HepG2 (cell line): ENCODE measurements around the gene INTS7. TPM values are rescaled to one million over a fixed set of nuclear protein-coding genes. Genes with fewer than 3 reads are reported as not detected.

Experiments
- ATAC-seq: fragments of 200-7000 bp; cut with Tn5 transposase; 3 replicates; pipeline ENCODE4 v1.9.1; 2020; ENCODE audit warnings: mild to moderate bottlenecking, moderate library complexity
- BruUV-seq: library from RNA; stranded (reverse); fragments of 400-500 nt; replicated peaks from 2 replicates; lab custom pipeline; 2021; lab: Mats Ljungman, UMichigan
- CTCF ChIA-PET: fragments of 300-600 bp; formaldehyde crosslinking; extraction: SDS; loops from one replicate; lab custom pipeline; 2021; ENCODE audit warnings: low total read pairs, inconsistent platforms, low intra/inter-chr PET ratio; lab: Yijun Ruan, JAX
- POLR2A ChIA-PET: fragments of 350-600 bp; sonication (Branson Sonifier 250); formaldehyde crosslinking; loops from one replicate; lab custom pipeline; 2020; ENCODE audit warnings: antibody characterized with exemption, inconsistent platforms; lab: Yijun Ruan, JAX
- DNase-seq: peaks from one replicate; pipeline ENCODE4 v3.0.0-alpha.2; 2015; ENCODE audit warnings: low spot score
- FAIRE-seq: peaks from 3 replicates; lab custom pipeline; 2011; peaks lifted over from hg19 to GRCh38; lab: Jason Lieb, UNC
- H2AFZ ChIP-seq: one replicate; pipeline ENCODE4 v1.6.1; 2011; ENCODE audit warnings: low read length, inconsistent platforms
- H3K27ac ChIP-seq: fragments of 300-600 bp; 3 replicates; pipeline ENCODE4 v1.8.0; 2011; ENCODE audit warnings: mixed run types, mild to moderate bottlenecking, mixed read lengths, low read length, inconsistent platforms; ENCODE audit not compliant: insufficient read depth; ENCODE audit errors: extremely low read length
- H3K27me3 ChIP-seq, 2 experiments: fragments of 200-600 bp in 1 of 2; 2 replicates in 1 of 2; 3 replicates in 1 of 2; pipeline versions ENCODE4 v1.6.0 to v1.8.0; 2011; ENCODE audit warnings: low read length in 2 of 2, mild to moderate bottlenecking in 2 of 2, moderate library complexity in 2 of 2, inconsistent platforms in 1 of 2; ENCODE audit not compliant: insufficient read depth in 2 of 2, control insufficient read depth in 1 of 2
- H3K36me3 ChIP-seq, 2 experiments: fragments of 200-600 bp in 1 of 2; replicated peaks in 1 of 2; 2 replicates in 1 of 2; 3 replicates in 1 of 2; pipeline versions ENCODE4 v1.5.1 to v1.8.0; 2011; ENCODE audit warnings: low read length in 2 of 2, inconsistent platforms in 1 of 2; ENCODE audit not compliant: insufficient read depth in 2 of 2, control insufficient read depth in 1 of 2
- H3K4me1 ChIP-seq: 2 replicates; pipeline ENCODE4 v1.5.1; 2012; ENCODE audit warnings: low read length, inconsistent platforms; ENCODE audit not compliant: insufficient read depth
- H3K4me2 ChIP-seq: 2 replicates; pipeline ENCODE4 v1.6.0; 2011; ENCODE audit warnings: low read depth, low read length, inconsistent platforms
- H3K4me3 ChIP-seq, 3 experiments: fragments of 200-600 bp in 1 of 3; sonication (generic), shearing (Covaris generic) in 1 of 3; replicated peaks in 1 of 3; 2 replicates each; pipeline ENCODE4 v1.5.1; 2011 to 2016; ENCODE audit warnings: low read length in 3 of 3, inconsistent platforms in 2 of 3, low read depth in 2 of 3, mild to moderate bottlenecking in 2 of 3, control low read depth in 1 of 3, mixed read lengths in 1 of 3; ENCODE audit not compliant: insufficient read depth in 1 of 3
- H3K79me2 ChIP-seq: one replicate; pipeline ENCODE4 v1.6.1; 2011; ENCODE audit warnings: low read length, inconsistent platforms; ENCODE audit not compliant: insufficient read depth
- H3K9ac ChIP-seq: 2 replicates; pipeline ENCODE4 v1.6.0; 2011; ENCODE audit warnings: mild to moderate bottlenecking, low read depth, low read length, inconsistent platforms; ENCODE audit not compliant: insufficient read depth
- H3K9me3 ChIP-seq: 2 replicates; pipeline ENCODE4 v1.5.1; 2012; ENCODE audit warnings: mild to moderate bottlenecking, low read length
- H4K20me1 ChIP-seq: 2 replicates; pipeline ENCODE4 v1.6.0; 2011; ENCODE audit warnings: inconsistent platforms, mild to moderate bottlenecking, low read length, moderate library complexity; ENCODE audit not compliant: insufficient read depth
- BHLHE40 ChIP-seq: IDR thresholded peaks from 2 replicates; pipeline ENCODE4 v1.6.1; 2011; ENCODE audit warnings: low read length, improper control_type of control experiment
- BRD4 ChIP-seq: sonication (generic); formaldehyde crosslinking; IDR thresholded peaks from 2 replicates; pipeline ENCODE4 v1.4.0; 2020; ENCODE audit warnings: missing genetic modification reagents
- RAD21 ChIP-seq: fragments of 450-650 bp; formaldehyde crosslinking; IDR thresholded peaks from 2 replicates; pipeline ENCODE4 v1.5.0; 2020; ENCODE audit warnings: mild to moderate bottlenecking
- RBAK ChIP-seq: sonication (generic); formaldehyde crosslinking; IDR thresholded peaks from 2 replicates; pipeline ENCODE4 v1.5.1; 2020; ENCODE audit warnings: mild to moderate bottlenecking, missing genetic modification reagents
- REPIN1 ChIP-seq: sonication (generic); formaldehyde crosslinking; IDR thresholded peaks from 2 replicates; pipeline ENCODE4 v1.8.0; 2022; ENCODE audit warnings: missing genetic modification reagents, low read depth, mild to moderate bottlenecking, borderline replicate concordance
- ZBTB8A ChIP-seq: sonication (generic); formaldehyde crosslinking; IDR thresholded peaks from 2 replicates; pipeline ENCODE4 v1.4.0; 2020; ENCODE audit warnings: mild to moderate bottlenecking, low read depth, missing genetic modification reagents, borderline replicate concordance
- ZNF414 ChIP-seq: sonication (generic); formaldehyde crosslinking; IDR thresholded peaks from 2 replicates; pipeline ENCODE4 v1.5.0; 2020; ENCODE audit warnings: missing genetic modification reagents
- ZNF607 ChIP-seq: sonication (generic); formaldehyde crosslinking; IDR thresholded peaks from 2 replicates; pipeline ENCODE4 v1.5.1; 2020; ENCODE audit warnings: missing genetic modification reagents, mild to moderate bottlenecking, borderline replicate concordance
- ZSCAN22 ChIP-seq: sonication (generic); formaldehyde crosslinking; IDR thresholded peaks from 2 replicates; pipeline ENCODE4 v1.4.0; 2020; ENCODE audit warnings: mild to moderate bottlenecking, missing genetic modification reagents
- whole genome bisulfite sequencing: methylation state at CpG from one replicate; pipeline ENCODE4 v1.1.6; 2017; ENCODE audit warnings: low lambda C conversion rate; 5-methylcytosine and 5-hydroxymethylcytosine counted together
- in situ Hi-C: cut with HindIII; loops from 2 replicates; pipeline ENCODE4 v1.10.0; 2017; ENCODE audit warnings: low pct_unique_long_range_greater_than_20kb; ENCODE audit not compliant: extremely low pct_ligation_motif_present
- intact Hi-C: fragments of 100-400 bp; cut with micrococcal nuclease; formaldehyde crosslinking; loops from one replicate; pipeline ENCODE4 v1.10.0; 2022; ENCODE audit not compliant: unreplicated experiment
- polyA plus RNA-seq, 8 experiments: library from polyadenylated mRNA; depleted of rRNA in 3 of 8; stranded (reverse) in 7 of 8; unstranded in 1 of 8; fragments of >200 nt; fragmentation: Illumina TruSeq in 4 of 8; extraction: Trizol in 4 of 8; gene quantifications; 2 replicates each; pipeline versions ENCODE4 v1.2.1 to v1.2.3, GENCODE V29; 2011 to 2016; ENCODE audit warnings: low read depth in 4 of 8, missing spikeins in 1 of 8, mixed read lengths in 1 of 8; ENCODE audit not compliant: insufficient read depth in 1 of 8
- total RNA-seq, 5 experiments: library from RNA; depleted of rRNA; stranded (reverse); fragments of >200 nt; fragmentation: Illumina TruSeq; extraction: Trizol; gene quantifications; 2 replicates each; pipeline ENCODE4 v1.2.3, GENCODE V29; 2016; ENCODE audit warnings: low read depth in 1 of 5

The INTS7 gene
- total and polyA plus RNA-seq, 2 of the 13 experiments (the other 11 are each of a cell fraction or from before 2014, with no cell fraction given) = 18.3 to 22.4 TPM

- no peak for TF ChIP-seq ZNF414 (CRISPR knock-in tag)
- TF ChIP-seq REPIN1 (CRISPR knock-in tag) = no peak
- no peak for TF ChIP-seq BHLHE40
These were observed 43.7 kb downstream of the INTS7 start (continued) for GRCh38 chr1:211991695-211992094.

- POLR2A ChIA-PET = no interaction called here
- no peak overlapping the region for H3K9ac ChIP-seq
- TF ChIP-seq ZNF607 (CRISPR knock-in tag) = no peak
- no peak for TF ChIP-seq ZSCAN22 (CRISPR knock-in tag)
- TF ChIP-seq RBAK (CRISPR knock-in tag) = no peak
- TF ChIP-seq BRD4 (CRISPR knock-in tag) = no peak
- no peak for TF ChIP-seq RAD21 (CRISPR knock-in tag)
- no peak for TF ChIP-seq ZBTB8A (CRISPR knock-in tag)
- no peak overlapping the region for H3K27ac ChIP-seq
- no peak for FAIRE-seq
- no peak overlapping the region for H3K4me3 ChIP-seq
- no TSS peak for BruUV-seq
- CTCF ChIA-PET = no interaction called here
- peaks cover 8 to 48% of the 10 kb centered on the region in 2 experiments for H3K36me3 ChIP-seq
- H4K20me1 ChIP-seq = no peaks in the 10 kb centered on the region
- DNase-seq = no peak
- intact Hi-C loops (no loop called here), in situ Hi-C loops (no loop called here)
- no peak overlapping the region for H2AFZ ChIP-seq
- H3K9me3 ChIP-seq = no peaks in the 10 kb centered on the region
- H3K79me2 ChIP-seq = no peaks in the 10 kb centered on the region
- 97% methylated on average over 7 of the region's 7 CpGs for WGBS
- H3K4me2 ChIP-seq = no peak overlapping the region
- ATAC-seq = no peak
- peaks cover 29% of the 10 kb centered on the region for H3K4me1 ChIP-seq
- H3K27me3 ChIP-seq = no peaks in the 10 kb centered on the region
These were observed 48.6 kb downstream of the INTS7 start for GRCh38 chr1:211986628-211987254.
